Endodermal cell (in vitro differentiated cells): ENCODE data around the gene EIF4E1B. TPM values are rescaled to one million over a fixed set of nuclear protein-coding genes. Genes with fewer than 3 reads are reported as not detected.
A peak's percentile ranks its signal among the peaks of the same experiment; 100 is the strongest.
"Not testable (repeated sequence)": the region's sequence is repeated elsewhere in the genome, so short reads cannot be mapped to it uniquely, and the experiment has no call there.

ENCODE experiments used
- DNase-seq: peaks from one replicate; pipeline ENCODE4 v3.0.0-alpha.2; 2017
- H3K27ac ChIP-seq: 2 replicates; pipeline ENCODE4 v1.5.1; 2013; ENCODE audit warnings: mild to moderate bottlenecking, low read depth, low read length, moderate library complexity
- H3K27me3 ChIP-seq: 2 replicates; pipeline ENCODE4 v1.6.1; 2013; ENCODE audit warnings: mild to moderate bottlenecking, low read length, moderate library complexity; ENCODE audit not compliant: insufficient read depth, control insufficient read depth, poor library complexity, severe bottlenecking
- H3K36me3 ChIP-seq: 2 replicates; pipeline ENCODE4 v1.7.0; 2013; ENCODE audit warnings: mild to moderate bottlenecking, low read length, moderate library complexity; ENCODE audit not compliant: control insufficient read depth, insufficient read depth
- H3K4me1 ChIP-seq: one replicate; pipeline ENCODE4 v1.7.0; 2013; ENCODE audit warnings: low read length; ENCODE audit not compliant: control insufficient read depth, insufficient read depth
- H3K4me3 ChIP-seq: 2 replicates; pipeline ENCODE4 v1.5.1; 2013; ENCODE audit warnings: mild to moderate bottlenecking, low read length, moderate library complexity
- H3K9ac ChIP-seq: 2 replicates; pipeline ENCODE4 v1.6.1; 2013; ENCODE audit warnings: mild to moderate bottlenecking, low read length, moderate library complexity; ENCODE audit not compliant: poor library complexity, severe bottlenecking; ENCODE audit errors: extremely low read depth
- H3K9me3 ChIP-seq: 2 replicates; pipeline ENCODE4 v1.6.1; 2013; ENCODE audit warnings: mild to moderate bottlenecking, low read length, moderate library complexity; ENCODE audit not compliant: control insufficient read depth
- H3K27ac Mint-ChIP-seq: 2 replicates; pipeline ENCODE4 v1.8.0; 2020; ENCODE audit warnings: mixed read lengths
- H3K27me3 Mint-ChIP-seq: 2 replicates; pipeline ENCODE4 v1.8.0; 2021; ENCODE audit warnings: mild to moderate bottlenecking, mixed read lengths; ENCODE audit not compliant: insufficient read depth
- H3K36me3 Mint-ChIP-seq: 2 replicates; pipeline ENCODE4 v1.8.0; 2020; ENCODE audit warnings: low read depth, mixed read lengths
- H3K4me1 Mint-ChIP-seq: 2 replicates; pipeline ENCODE4 v1.8.0; 2020; ENCODE audit warnings: mixed read lengths
- H3K4me3 Mint-ChIP-seq: 2 replicates; pipeline ENCODE4 v1.8.0; 2020; ENCODE audit warnings: mild to moderate bottlenecking, moderate library complexity, mixed read lengths
- H3K9me3 Mint-ChIP-seq: 2 replicates; pipeline ENCODE4 v1.8.0; 2020; ENCODE audit warnings: mild to moderate bottlenecking, mixed read lengths
- WGBS, 2 experiments: methylation state at CpG; one replicate each; pipeline versions ENCODE4 v1.1.5 to v1.1.7; 2013; ENCODE audit warnings: missing lambda C conversion rate in 2 of 2, mixed read lengths in 1 of 2; ENCODE audit not compliant: insufficient coverage in 1 of 2, insufficient read length in 1 of 2; 5-methylcytosine and 5-hydroxymethylcytosine counted together
- total RNA-seq, 2 donors: library from RNA; stranded (reverse); fragmentation: NEBNext Ultra II Directional in 1 of 2; extraction: Animal tissue kit (Norgen Biotek cat#: 25700) in 1 of 2; gene quantifications; 2 replicates in 1 of 2; 3 replicates in 1 of 2; pipeline ENCODE4 v1.2.1, GENCODE V29; 2021
- TF ChIP-seq, protein P1 (sequence below): fragments of 200-600 bp; sonication (generic); conservative IDR thresholded peaks from 2 replicates; pipeline ENCODE4 v1.5.0; 2021; ENCODE audit warnings: antibody characterized with exemption, mild to moderate bottlenecking

Gene EIF4E1B
- total RNA-seq, 2 donors from 2014 or later: 1.4 to 2.0 TPM

- H3K4me1 Mint-ChIP-seq: peaks cover 1% of the 10 kb centered on the region
- H3K9me3 Mint-ChIP-seq: no peaks in the 10 kb centered on the region
- Histone ChIP-seq H3K27me3 (no peaks in the 10 kb centered on the region), H3K4me1 (peaks cover 2% of the 10 kb centered on the region), H3K36me3 (no peaks in the 10 kb centered on the region), H3K4me3 (no peak overlapping the region), H3K9ac (no peak overlapping the region), H3K27ac (no peak overlapping the region), H3K9me3 (no peaks in the 10 kb centered on the region)
- H3K27me3 Mint-ChIP-seq: peaks cover 52% of the 10 kb centered on the region
- DNase-seq: no peak
- WGBS, 2 experiments: 96 to 99% methylated on average over 17 to 23 of the region's 23 CpGs
- no peak overlapping the region for H3K27ac Mint-ChIP-seq
- peak overlapping the region; percentile 36 for H3K4me3 Mint-ChIP-seq
- peaks cover 4% of the 10 kb centered on the region for H3K36me3 Mint-ChIP-seq
- TF ChIP-seq, protein P1, sequence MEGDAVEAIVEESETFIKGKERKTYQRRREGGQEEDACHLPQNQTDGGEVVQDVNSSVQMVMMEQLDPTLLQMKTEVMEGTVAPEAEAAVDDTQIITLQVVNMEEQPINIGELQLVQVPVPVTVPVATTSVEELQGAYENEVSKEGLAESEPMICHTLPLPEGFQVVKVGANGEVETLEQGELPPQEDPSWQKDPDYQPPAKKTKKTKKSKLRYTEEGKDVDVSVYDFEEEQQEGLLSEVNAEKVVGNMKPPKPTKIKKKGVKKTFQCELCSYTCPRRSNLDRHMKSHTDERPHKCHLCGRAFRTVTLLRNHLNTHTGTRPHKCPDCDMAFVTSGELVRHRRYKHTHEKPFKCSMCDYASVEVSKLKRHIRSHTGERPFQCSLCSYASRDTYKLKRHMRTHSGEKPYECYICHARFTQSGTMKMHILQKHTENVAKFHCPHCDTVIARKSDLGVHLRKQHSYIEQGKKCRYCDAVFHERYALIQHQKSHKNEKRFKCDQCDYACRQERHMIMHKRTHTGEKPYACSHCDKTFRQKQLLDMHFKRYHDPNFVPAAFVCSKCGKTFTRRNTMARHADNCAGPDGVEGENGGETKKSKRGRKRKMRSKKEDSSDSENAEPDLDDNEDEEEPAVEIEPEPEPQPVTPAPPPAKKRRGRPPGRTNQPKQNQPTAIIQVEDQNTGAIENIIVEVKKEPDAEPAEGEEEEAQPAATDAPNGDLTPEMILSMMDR: no peak
Measured at GRCh38 chr5:176596069-176596644, 34.3 kb upstream of the EIF4E1B start.

GRCh38 chr5:176596689-176597416 lies 33.6 kb upstream of the EIF4E1B start:
- peak; percentile 90 for DNase-seq
- no peaks in the 10 kb centered on the region for H3K27me3 ChIP-seq
- no peaks in the 10 kb centered on the region for H3K9me3 Mint-ChIP-seq
- peaks cover 4% of the 10 kb centered on the region for H3K36me3 Mint-ChIP-seq
- H3K9me3 ChIP-seq: no peaks in the 10 kb centered on the region
- 73 to 85% methylated on average over 65 to 98 of the region's 98 CpGs for WGBS, 2 experiments
- TF ChIP-seq, protein P1: peak; percentile 69
- peaks cover 5% of the 10 kb centered on the region for H3K4me1 ChIP-seq
- H3K9ac ChIP-seq: no peak overlapping the region
- H3K27ac Mint-ChIP-seq: no peak overlapping the region
- H3K4me3 Mint-ChIP-seq: peak overlapping the region; percentile 36
- no peak overlapping the region for H3K4me3 ChIP-seq
- no peak overlapping the region for H3K27ac ChIP-seq
- peaks cover 52% of the 10 kb centered on the region for H3K27me3 Mint-ChIP-seq
- H3K4me1 Mint-ChIP-seq: peaks cover 8% of the 10 kb centered on the region
- no peaks in the 10 kb centered on the region for H3K36me3 ChIP-seq

DNA sequence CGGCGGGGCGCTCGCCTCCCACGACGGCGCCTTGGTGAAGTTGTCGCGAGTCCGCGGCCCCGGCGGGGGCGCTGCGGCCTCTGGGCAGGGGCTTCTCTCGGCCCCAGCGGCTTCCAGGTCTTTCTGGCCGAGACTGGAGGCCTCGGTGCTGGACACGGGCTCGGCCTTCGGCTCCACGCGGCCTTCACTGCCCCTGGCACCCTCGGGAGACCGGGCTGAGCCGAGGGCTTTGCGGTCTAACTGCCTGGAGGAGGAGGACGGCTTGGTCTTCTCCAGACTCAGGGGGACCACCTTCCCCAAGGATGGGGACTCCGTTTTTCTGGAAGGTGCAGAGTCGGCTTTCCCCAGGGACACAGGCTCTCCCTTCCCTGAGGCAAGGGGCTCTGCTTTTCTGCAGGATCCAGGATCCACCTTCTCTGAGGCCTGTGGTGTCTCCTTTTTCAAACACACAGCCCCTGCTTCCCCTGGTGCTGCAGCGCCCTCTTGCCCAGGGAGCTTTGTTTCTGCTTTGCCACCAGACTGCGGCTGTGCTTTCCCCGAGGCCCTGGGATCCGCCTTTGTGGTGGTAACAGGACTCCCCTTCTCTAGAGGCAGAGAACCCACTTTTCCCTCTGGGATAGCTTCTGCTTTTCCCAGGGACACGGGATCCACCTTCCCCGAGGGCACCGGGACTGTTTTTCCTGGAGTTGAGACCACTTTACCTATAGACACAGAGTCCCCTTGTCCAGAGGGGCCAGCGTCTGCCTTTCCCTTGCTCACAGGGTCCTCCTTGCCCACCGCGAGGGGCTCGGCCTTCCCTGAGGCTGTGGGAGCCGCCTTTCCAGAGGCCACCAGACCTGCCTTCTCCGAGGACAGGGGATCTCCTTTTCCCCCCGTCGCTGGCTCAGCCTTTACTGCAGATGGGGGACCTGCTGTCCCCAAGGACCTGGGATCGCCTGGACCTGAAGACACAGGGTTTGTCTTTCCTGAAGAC lies 32.8 kb upstream of the EIF4E1B start:
- 89% methylated on average over 27 to 47 of the region's 47 CpGs for WGBS, 2 experiments
- Histone ChIP-seq H3K36me3 (no peaks in the 10 kb centered on the region), H3K9ac (no peak overlapping the region), H3K27ac (no peak overlapping the region), H3K9me3 (no peaks in the 10 kb centered on the region), H3K4me1 (peaks cover 5% of the 10 kb centered on the region), H3K27me3 (no peaks in the 10 kb centered on the region), H3K4me3 (no peak overlapping the region)
- H3K4me1 Mint-ChIP-seq: peaks cover 13% of the 10 kb centered on the region
- no peak overlapping the region for H3K27ac Mint-ChIP-seq
- H3K9me3 Mint-ChIP-seq: no peaks in the 10 kb centered on the region
- DNase-seq: peak; percentile 61
- peaks cover 4% of the 10 kb centered on the region for H3K36me3 Mint-ChIP-seq
- H3K27me3 Mint-ChIP-seq: peaks cover 54% of the 10 kb centered on the region
- H3K4me3 Mint-ChIP-seq: peak overlapping the region; percentile 37
- TF ChIP-seq, protein P1: peak; percentile 33

GRCh38 chr5:176599749-176600430 lies 30.6 kb upstream of the EIF4E1B start:
- H3K27me3 ChIP-seq, H3K36me3 Mint-ChIP-seq, H3K9me3 ChIP-seq, H3K4me3 ChIP-seq, H3K4me1 ChIP-seq, H3K27ac Mint-ChIP-seq, DNase-seq, H3K9ac ChIP-seq, H3K4me3 Mint-ChIP-seq, H3K9me3 Mint-ChIP-seq, H3K36me3 ChIP-seq, H3K27ac ChIP-seq: not testable (repeated sequence)
- Mint-ChIP-seq H3K4me1 (peaks cover 19% of the 10 kb centered on the region), H3K27me3 (peaks cover 40% of the 10 kb centered on the region)
- WGBS, 2 experiments: 95% methylated on average over 18 to 19 of the region's 19 CpGs
